GM19043 (cell line): ENCODE data around the gene SDHC.
"Not testable (repeated sequence)": the region's sequence is repeated elsewhere in the genome, so short reads cannot be mapped to it uniquely, and the experiment has no call there.

ENCODE experiments used
- ATAC-seq: cut with Tn5 transposase; IDR thresholded peaks from one replicate; pipeline ENCODE4 v1.9.1; 2021; ENCODE audit warnings: low read depth; ENCODE audit not compliant: unreplicated experiment

SDHC gene

GRCh38 chr1:161309868-161310267, 4.3 kb upstream of the SDHC start, which contains the start of gene MPZ:
TSS of gene MPZ (minus strand) at chr1:161309968. CDS start at chr1:161309905, 63 bp downstream.
- no peak for ATAC-seq

DNA sequence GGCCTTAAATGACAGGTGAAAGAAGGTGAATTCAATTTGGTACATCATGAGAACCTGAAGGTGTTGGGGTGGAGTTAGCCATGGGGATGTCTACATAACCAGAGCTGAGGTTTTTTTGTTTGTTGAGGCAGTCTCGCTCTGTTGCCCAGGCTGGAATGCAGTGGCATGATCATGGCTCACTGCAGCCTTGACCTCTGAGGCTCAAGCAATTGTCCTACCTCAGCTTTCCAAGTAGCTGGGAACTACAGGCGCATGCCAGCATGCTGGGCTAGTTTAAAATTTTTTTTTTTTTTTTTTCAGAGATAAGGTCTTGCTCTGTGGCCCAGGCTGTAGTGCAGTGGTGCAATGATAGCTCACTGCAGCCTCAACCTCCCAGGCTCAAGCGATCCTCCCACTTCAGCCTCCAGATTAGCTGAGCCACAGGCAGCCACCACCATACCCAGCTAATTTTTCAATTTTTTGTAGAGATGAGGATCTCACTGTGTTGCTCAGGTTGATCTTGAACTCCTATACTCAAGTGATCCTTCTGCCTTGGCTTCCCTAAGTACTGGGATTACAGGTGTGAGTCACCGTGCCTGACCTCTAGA, 2.5 kb upstream of the SDHC start:
- no peak for ATAC-seq

DNA sequence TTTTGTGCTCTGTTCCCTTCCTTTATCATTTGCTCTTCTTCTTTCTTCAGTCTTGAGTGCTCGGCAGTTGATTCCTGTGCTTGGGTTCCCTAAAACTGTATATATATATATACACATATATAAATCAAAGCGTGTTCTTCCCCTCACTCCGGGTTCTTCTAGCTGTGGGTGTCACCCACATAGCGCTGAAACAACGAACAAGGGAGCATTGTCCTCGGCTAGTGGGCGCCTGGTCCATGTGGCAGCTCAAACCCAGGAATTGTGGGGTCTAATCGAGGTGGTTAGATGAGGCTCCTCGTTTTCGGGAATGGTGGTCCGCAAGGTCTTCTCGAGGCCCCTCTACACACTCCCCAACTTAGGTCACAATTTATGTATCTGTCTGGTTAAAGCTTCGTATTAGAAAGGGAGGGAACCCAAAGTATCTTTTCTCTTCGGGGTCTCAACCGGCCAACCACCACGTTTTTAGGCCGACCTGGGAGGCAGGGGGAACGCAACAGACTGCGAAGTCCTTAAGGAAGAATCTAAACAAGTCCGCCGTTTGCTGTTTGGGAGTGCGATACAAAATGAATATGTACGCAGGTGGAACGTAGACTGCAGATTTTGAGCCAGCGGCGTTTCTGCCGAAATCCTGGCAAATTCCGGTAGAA, 504 bp upstream of the SDHC start:
- no peak for ATAC-seq

DNA sequence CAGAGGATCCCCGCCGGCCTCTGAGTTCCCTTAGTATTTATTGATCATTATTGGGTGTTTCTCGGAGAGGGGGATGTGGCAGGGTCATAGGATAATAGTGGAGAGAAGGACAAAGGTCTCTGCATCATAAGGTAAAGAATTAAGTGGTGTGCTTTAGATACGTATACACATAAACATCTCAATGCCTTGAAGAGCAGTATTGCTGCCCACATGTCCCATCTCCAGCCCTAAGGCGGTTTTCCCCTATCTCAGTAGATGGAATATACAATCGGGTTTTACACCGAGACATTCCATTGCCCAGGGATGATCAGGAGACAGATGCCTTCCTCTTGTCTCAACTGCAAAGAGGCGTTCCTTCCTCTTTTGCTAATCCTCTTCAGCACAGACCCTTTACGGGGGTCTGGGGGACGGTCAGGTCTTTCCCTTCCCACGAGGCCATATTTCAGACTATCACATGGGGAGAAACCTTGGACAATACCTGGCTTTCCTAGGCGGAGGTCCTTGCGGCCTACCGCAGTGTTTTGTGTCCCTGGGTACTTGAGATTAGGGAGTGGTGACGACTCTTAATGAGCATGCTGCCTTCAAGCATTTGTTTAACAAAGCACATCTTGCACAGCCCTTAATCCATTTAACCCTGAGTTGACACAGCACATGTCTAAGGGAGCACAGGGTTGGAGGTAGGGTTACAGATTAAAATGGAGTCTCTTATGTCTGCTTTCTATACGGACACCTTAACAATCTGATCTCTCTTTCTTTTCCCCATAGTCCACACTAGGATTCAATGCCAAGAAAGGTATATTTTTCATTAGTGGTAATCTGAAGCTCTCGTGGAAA, 1.9 kb downstream of the SDHC start:
- ATAC-seq = not testable (repeated sequence)

DNA sequence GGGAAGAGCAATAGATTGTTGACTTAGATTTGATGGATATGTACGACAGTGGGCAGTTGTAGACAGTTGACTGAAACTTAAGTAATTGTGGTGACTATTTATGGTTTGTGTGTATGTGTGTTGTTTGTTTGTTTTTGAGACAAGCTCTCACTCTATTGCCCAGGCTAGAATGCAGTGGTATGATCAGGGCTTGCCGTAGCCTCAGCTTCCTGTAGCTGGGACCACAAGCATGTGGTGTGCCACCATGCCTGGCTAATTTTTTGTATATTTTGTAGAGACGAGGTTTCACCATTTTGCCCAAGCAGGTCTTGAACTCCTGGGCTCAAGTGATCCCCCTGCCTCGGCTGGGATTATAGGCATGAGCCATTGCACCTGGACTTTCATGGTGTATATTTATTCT, 9.8 kb downstream of the SDHC start:
- ATAC-seq = no peak

GRCh38 chr1:161330346-161330745, 16.2 kb downstream of the SDHC start:
- no peak for ATAC-seq

GRCh38 chr1:161333166-161333565, 19.0 kb downstream of the SDHC start:
- no peak for ATAC-seq

DNA sequence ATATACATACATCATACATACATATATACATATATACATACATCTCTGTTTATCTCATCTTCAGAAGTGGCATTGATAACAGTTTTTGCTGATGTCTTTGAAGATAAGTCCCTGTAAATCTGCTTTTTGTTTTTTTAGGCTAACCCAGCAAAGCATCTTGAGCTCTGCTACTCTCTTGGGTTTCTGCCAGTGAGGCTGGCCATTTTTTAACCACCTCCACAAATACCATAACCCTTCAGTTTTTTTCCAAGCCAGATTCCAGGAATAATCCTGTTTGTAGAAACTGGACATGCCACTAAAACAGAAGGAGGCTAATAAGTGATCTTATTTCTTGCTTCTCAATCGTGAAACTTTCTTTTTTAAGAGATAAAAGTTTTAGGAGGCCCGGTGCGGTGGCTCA, 21.6 kb downstream of the SDHC start:
- no peak for ATAC-seq

GRCh38 chr1:161342177-161342576, 28.0 kb downstream of the SDHC start:
- ATAC-seq = no peak

DNA sequence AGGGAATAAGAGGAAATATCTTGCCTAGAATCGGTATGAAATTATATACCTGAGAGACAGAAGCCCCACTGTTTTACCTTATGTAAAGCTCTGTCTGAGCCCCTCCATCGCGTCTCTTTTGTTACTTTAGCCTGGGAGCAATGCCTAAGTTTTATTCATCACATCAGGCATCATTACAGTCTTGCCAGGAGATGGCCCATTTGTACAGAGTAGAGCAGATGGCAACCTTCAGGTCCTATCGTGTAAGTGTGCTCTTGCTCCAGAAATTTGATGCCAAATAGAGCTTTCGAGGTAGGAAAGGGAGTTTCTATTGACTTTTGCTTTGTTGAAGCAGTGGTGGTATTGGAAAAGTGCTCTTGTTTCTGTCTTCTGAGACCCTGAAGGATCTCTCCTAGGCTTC, 28.6 kb downstream of the SDHC start:
- no peak for ATAC-seq

DNA sequence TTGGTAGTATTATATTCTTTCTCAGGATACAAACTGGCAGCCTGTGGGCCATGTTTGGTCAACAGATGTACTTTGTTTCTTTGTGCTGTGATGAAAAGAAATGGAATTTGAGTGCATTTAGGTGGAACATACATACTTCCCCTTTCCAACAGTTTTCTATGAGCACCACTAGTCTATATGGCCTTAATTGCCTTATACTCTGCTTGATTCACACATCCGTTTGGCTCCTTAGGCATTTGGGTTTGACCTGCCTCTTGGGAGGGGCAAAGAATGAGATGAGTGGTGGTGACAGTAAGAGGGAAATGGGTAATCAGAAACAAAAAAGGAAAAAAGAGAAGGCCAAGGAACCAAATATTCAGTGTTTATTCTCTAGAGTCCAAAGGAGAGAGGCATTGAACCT, 36.5 kb downstream of the SDHC start:
- ATAC-seq = no peak

- no peak for ATAC-seq
These were observed 37.3 kb downstream of the SDHC start for GRCh38 chr1:161351482-161351881.

- no peak for ATAC-seq
These were observed 42.9 kb downstream of the SDHC start for GRCh38 chr1:161357073-161357472.

DNA sequence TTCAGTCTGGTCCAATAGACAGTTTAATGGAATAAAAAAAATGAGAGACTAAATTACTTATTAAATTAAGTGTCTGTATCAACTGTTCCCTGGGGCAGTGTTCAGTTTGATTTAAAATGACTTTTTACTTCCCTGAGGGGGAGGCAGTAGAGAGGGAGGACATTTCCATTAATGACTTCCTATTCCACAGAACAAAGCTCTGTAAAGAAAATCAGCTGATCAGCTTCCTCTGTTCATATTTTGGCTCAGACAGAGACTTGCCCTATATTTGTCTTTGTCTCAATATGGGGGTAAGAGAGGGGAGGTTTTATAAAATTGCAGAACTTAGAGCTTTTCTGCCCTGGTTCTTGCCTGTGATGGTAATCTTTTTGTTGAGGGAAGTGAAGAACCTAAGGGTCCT, 45.1 kb downstream of the SDHC start:
- ATAC-seq = no peak

DNA sequence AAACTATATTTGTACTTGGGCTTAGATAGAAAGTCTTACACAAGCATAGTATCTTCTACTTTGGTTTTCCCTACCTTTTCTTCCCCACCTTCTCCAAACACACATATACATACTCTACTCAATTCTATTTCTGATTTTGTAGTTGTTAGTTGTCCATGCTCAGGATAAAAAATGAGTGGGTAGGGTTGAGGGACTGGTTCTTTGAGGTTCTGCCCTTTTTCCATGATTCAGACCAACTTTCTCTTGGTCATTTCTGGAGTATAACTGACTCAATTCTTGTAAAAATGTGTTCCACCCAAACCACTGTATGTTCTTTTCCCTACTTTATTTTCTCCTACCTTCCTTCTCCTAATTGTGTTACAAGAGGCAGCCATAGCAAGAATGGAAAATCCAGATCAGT, 50.2 kb downstream of the SDHC start:
- no peak for ATAC-seq

- ATAC-seq = no peak
These were observed 51.0 kb downstream of the SDHC start for GRCh38 chr1:161365207-161365606.

- ATAC-seq = peak; percentile 93
These were observed 53.7 kb downstream of the SDHC start, which contains the start of gene CFAP126 for GRCh38 chr1:161367684-161368400. TSS of gene CFAP126 (minus strand) at chr1:161367876. CDS start at chr1:161367868, 8 bp downstream.

DNA sequence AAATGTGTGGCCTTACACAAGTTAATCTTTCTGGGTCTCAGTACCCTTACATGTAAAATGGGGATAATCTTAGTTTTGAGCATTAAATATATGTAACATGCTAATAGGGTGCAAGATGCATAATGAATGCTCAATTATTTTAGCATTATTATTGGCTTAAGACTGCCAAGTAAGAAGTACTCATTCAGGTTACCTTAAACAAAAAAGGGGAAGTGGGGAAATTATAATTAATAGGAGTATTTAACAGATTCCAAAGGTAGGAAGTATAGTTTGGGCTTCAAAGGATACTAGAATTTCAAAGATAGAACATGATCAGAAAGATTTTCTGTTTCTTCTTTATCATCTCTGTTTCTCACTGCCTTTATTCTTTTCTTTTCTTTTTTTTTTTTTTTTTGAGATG, 59.3 kb downstream of the SDHC start:
- no peak for ATAC-seq

DNA sequence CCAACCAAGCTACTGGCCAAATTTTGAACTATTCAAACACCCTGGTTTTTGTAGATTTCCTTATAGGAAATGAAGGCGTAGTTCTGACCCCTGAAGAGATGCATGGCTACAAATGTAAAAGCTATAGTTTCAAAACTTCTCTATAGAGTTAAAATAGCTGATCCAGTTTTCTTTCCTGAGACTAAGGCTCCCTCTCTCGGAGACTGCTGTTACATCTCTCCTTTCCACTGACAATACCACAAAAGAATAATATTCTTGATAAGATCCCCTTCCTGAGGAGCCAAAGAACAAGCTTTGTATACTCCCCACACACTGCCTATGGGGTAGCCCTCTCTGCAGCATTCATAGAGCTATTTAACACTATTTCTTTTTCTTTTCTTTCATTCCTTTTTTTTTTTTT, 60.2 kb downstream of the SDHC start:
- no peak for ATAC-seq

DNA sequence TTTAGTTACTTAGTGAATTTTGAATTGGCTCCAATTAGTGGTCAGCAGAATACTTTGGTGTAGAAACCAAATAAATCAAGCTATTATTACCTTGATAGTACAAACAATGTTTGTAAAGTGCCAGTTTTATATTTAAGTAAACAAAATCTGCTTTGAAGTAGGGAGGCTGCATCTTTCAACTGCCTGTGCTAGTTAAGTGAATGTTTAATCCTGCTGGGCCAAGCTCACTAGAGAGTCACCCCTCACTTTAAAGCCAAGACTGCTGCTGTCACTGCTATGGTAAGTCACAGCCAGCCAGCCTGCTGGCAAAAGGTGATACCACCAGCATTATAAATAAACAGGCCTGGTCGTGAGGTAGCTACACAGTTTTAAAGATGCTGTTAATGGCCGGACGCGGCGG, 63.8 kb downstream of the SDHC start:
- ATAC-seq = no peak

GRCh38 chr1:161379071-161379470, 64.9 kb downstream of the SDHC start:
- ATAC-seq = no peak
